Activated CD8-positive, alpha-beta memory T cell treated with anti-CD3 and anti-CD28 coated beads, Interleukin-2, amount 50 U/mL, for 1 hour (primary cell): ENCODE results near the gene GPR153.

Source experiments
- DNase-seq: peaks from one replicate; pipeline ENCODE4 v3.0.0-alpha.2; 2020; ENCODE audit errors: extremely low read depth

Gene GPR153

GRCh38 chr1:6200188-6200809 is 60.6 kb downstream of the GPR153 start:
- no peak for DNase-seq

GRCh38 chr1:6199298-6200187 is 61.4 kb downstream of the GPR153 start, which contains the start of gene RPL22:
TSS of gene RPL22 (minus strand) at chr1:6199595. CDS start at chr1:6199573, 22 bp downstream.
- peak; percentile 93 for DNase-seq

GRCh38 chr1:6198646-6199297 is 62.1 kb downstream of the GPR153 start:
- no peak for DNase-seq

- DNase-seq: no peak
Observed at GRCh38 chr1:6197746-6198427, 63.0 kb downstream of the GPR153 start.
